ENCODE data around the gene ATRNL1. TPM values are rescaled to one million over a fixed set of nuclear protein-coding genes. Genes with fewer than 3 reads are reported as not detected.

Gene ATRNL1
- total RNA-seq, 1 donor from 2014 or later = 66.0 TPM

DNA sequence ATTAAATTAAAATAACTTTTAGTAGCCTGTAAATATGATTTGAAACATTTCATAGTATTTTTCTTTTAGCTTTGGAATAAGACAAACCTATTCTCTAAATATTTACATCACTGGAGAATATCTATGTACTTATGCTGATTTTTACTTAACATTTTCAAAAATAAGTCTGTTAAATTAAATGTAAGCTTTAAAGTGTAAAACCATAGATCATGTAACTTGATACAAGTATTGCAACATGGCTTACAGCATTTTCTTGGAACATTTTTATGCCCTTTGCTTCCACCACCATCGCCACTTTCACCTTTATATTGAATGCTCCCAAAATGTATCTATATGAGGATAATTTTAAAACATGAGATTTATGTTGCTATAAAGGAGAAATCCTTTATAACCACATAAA, 752.8 kb downstream of the ATRNL1 start:
- no peaks in the 10 kb centered on the region for H3K36me3 Mint-ChIP-seq (ENCODE audit: low read depth)
- no peaks in the 10 kb centered on the region for H3K9me3 Mint-ChIP-seq (ENCODE audit: low read depth)
- no peak overlapping the region for H3K4me3 Mint-ChIP-seq (ENCODE audit: unreplicated experiment)
- no peak for DNase-seq (ENCODE audit: low spot score)
- H3K4me1 Mint-ChIP-seq (ENCODE audit: low read depth) = no peaks in the 10 kb centered on the region
- TF ChIP-seq, protein P1, sequence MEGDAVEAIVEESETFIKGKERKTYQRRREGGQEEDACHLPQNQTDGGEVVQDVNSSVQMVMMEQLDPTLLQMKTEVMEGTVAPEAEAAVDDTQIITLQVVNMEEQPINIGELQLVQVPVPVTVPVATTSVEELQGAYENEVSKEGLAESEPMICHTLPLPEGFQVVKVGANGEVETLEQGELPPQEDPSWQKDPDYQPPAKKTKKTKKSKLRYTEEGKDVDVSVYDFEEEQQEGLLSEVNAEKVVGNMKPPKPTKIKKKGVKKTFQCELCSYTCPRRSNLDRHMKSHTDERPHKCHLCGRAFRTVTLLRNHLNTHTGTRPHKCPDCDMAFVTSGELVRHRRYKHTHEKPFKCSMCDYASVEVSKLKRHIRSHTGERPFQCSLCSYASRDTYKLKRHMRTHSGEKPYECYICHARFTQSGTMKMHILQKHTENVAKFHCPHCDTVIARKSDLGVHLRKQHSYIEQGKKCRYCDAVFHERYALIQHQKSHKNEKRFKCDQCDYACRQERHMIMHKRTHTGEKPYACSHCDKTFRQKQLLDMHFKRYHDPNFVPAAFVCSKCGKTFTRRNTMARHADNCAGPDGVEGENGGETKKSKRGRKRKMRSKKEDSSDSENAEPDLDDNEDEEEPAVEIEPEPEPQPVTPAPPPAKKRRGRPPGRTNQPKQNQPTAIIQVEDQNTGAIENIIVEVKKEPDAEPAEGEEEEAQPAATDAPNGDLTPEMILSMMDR (IDR thresholded peaks at IDR 0.05) = no peak
- H3K27me3 Mint-ChIP-seq (ENCODE audit: low read depth) = no peaks in the 10 kb centered on the region
- no peak overlapping the region for H3K27ac Mint-ChIP-seq (ENCODE audit: unreplicated experiment)

DNA sequence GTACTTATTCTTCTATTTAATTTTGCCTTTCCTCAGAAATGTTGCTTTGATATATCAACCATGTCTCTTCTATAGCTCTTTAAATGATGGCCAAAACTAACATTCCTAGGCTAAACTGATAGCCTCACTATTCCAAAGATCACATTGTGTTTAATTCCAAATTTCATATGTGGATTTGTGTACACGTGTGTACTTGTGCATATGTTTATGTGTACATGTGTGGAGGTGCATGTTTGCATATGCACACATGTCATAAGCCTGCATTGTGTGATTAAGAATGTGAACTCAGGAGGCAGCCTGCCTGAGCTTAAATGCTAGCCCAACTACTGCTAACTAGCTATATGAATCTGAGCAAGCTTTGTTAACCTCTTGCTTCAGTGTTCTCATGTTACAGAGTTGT, 753.4 kb downstream of the ATRNL1 start:
- H3K4me3 Mint-ChIP-seq (ENCODE audit: unreplicated experiment) = no peak overlapping the region
- no peaks in the 10 kb centered on the region for H3K27me3 Mint-ChIP-seq (ENCODE audit: low read depth)
- no peaks in the 10 kb centered on the region for H3K36me3 Mint-ChIP-seq (ENCODE audit: low read depth)

DNA sequence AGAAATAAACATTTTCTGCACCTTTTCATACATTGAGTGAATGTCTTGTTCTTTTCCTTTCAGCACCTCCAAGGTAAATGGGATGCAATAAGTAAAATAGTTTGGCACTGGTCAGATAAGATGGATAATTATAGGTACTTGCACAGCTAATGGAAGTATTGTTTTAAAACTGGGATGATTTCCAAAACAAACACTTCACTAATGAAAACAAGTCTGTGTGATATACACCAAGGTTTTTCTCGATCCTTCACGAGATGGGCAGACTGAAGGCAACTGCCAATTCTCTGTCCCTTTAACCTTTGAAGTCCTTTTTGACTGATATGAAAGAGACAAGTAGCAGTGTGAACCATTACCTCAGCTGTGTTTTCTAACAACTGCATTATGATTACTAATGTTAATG, 756.0 kb downstream of the ATRNL1 start:
- no peak for DNase-seq (ENCODE audit: low spot score)
- no peaks in the 10 kb centered on the region for H3K36me3 Mint-ChIP-seq (ENCODE audit: low read depth)
- no peaks in the 10 kb centered on the region for H3K9me3 Mint-ChIP-seq (ENCODE audit: low read depth)
- TF ChIP-seq, protein P1 (IDR thresholded peaks at IDR 0.05) = no peak
- H3K4me1 Mint-ChIP-seq (ENCODE audit: low read depth) = peaks cover under 1% of the 10 kb centered on the region
- no peaks in the 10 kb centered on the region for H3K27me3 Mint-ChIP-seq (ENCODE audit: low read depth)
- no peak overlapping the region for H3K27ac Mint-ChIP-seq (ENCODE audit: unreplicated experiment)
- no peak overlapping the region for H3K4me3 Mint-ChIP-seq (ENCODE audit: unreplicated experiment)

More for the DNA sequence above, 753.4 kb downstream of the ATRNL1 start:
- Mint-ChIP-seq H3K9me3 (ENCODE audit: low read depth) (no peaks in the 10 kb centered on the region), H3K27ac (ENCODE audit: unreplicated experiment) (no peak overlapping the region), H3K4me1 (ENCODE audit: low read depth) (no peaks in the 10 kb centered on the region)
- DNase-seq (ENCODE audit: low spot score) = no peak
- TF ChIP-seq, protein P1 (IDR thresholded peaks at IDR 0.05) = no peak

DNA sequence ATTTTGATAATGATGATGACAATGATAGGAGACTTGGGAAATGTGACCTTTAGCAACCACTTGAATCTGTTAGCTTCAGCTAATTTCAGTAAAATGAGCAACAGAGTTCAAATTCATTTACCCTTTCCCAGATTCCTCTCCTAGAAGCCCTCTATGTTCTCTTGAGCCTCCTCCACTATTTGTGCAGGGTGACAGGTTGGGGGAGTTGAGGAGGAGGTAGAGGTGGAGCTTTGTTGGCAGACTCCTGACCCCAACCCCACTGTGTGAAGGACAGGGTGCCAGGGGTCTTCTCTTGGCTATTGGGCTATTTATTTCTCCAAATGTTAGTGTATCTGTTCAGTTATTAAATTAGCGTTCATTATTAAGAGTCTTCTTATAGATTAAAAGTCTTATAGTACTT, 757.5 kb downstream of the ATRNL1 start:
- no peaks in the 10 kb centered on the region for H3K36me3 Mint-ChIP-seq (ENCODE audit: low read depth)
- H3K4me3 Mint-ChIP-seq (ENCODE audit: unreplicated experiment) = no peak overlapping the region
- TF ChIP-seq, protein P1 (IDR thresholded peaks at IDR 0.05) = no peak
- no peak overlapping the region for H3K27ac Mint-ChIP-seq (ENCODE audit: unreplicated experiment)
- H3K4me1 Mint-ChIP-seq (ENCODE audit: low read depth) = peaks cover 13% of the 10 kb centered on the region
- no peaks in the 10 kb centered on the region for H3K9me3 Mint-ChIP-seq (ENCODE audit: low read depth)
- DNase-seq (ENCODE audit: low spot score) = no peak
- H3K27me3 Mint-ChIP-seq (ENCODE audit: low read depth) = no peaks in the 10 kb centered on the region

DNA sequence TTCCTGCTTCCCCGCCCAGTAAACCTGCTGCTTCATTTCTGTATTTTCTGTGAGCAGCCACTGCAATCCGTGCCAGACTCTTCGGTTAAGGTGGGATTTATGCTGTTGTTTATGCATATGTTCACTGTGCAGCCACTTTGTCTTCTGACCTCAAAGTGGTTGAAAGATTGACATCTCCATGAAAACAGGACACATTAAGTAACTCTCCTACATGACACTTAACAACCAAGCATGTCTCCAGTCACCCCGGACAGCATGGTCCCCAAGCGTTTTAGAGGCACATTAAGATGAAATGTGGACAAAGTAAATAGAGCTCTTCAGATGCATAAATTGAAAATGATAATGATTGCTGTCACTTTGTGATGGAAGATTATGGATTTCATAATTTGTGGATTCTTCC, 758.5 kb downstream of the ATRNL1 start:
- TF ChIP-seq, protein P1 (IDR thresholded peaks at IDR 0.05) = no peak
- DNase-seq (ENCODE audit: low spot score) = no peak
- Mint-ChIP-seq H3K27ac (ENCODE audit: unreplicated experiment) (no peak overlapping the region), H3K36me3 (ENCODE audit: low read depth) (no peaks in the 10 kb centered on the region), H3K27me3 (ENCODE audit: low read depth) (no peaks in the 10 kb centered on the region), H3K9me3 (ENCODE audit: low read depth) (no peaks in the 10 kb centered on the region), H3K4me1 (ENCODE audit: low read depth) (peaks cover 13% of the 10 kb centered on the region), H3K4me3 (ENCODE audit: unreplicated experiment) (no peak overlapping the region)
